Measurements from ENCODE around the gene KLHDC7B. TPM values are rescaled to one million over a fixed set of nuclear protein-coding genes. Genes with fewer than 3 reads are reported as not detected.

The KLHDC7B gene
- total and polyA plus RNA-seq, 2 of the 13 experiments (the other 11 are each of a cell fraction or from before 2014, with no cell fraction given) = 0.11 TPM; not detected in 1

DNA sequence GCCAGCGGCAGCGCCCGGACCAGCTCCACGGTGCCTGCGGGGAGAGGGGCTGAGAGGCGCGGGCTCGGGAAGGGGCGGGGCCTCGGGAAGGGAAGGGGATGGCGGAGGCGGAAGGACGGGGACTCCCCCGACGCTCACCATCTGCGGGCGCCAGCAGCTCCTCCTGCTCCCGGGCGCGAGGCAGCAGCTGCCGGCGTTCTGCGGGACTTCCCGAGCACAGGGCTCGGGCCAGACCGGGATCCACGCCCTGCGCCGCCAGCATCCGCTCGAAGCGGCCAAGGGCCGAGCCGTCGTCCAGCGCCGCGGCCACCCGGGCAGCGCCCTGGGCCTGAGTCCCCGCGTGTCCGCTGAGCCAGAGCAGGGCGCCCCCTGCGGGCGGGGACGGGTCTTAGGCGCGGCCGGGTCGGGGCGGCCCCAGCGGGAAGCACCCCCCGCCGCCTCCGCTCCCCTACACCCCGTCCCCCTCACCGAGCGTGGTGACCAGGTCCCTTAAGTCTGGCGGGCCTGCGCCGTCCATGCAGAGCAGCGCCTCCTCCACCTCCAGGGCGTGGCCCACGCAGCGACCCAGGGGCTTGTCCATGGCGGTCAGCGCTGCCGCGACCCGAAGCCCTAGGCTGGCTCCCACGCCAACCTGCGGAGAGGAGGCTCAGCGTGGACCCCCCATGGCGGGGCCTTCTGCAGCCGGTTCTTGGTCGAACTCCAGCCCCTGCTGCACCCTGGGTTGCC, 19.4 kb upstream of the KLHDC7B start (continued):
- TF ChIP-seq, protein P1, sequence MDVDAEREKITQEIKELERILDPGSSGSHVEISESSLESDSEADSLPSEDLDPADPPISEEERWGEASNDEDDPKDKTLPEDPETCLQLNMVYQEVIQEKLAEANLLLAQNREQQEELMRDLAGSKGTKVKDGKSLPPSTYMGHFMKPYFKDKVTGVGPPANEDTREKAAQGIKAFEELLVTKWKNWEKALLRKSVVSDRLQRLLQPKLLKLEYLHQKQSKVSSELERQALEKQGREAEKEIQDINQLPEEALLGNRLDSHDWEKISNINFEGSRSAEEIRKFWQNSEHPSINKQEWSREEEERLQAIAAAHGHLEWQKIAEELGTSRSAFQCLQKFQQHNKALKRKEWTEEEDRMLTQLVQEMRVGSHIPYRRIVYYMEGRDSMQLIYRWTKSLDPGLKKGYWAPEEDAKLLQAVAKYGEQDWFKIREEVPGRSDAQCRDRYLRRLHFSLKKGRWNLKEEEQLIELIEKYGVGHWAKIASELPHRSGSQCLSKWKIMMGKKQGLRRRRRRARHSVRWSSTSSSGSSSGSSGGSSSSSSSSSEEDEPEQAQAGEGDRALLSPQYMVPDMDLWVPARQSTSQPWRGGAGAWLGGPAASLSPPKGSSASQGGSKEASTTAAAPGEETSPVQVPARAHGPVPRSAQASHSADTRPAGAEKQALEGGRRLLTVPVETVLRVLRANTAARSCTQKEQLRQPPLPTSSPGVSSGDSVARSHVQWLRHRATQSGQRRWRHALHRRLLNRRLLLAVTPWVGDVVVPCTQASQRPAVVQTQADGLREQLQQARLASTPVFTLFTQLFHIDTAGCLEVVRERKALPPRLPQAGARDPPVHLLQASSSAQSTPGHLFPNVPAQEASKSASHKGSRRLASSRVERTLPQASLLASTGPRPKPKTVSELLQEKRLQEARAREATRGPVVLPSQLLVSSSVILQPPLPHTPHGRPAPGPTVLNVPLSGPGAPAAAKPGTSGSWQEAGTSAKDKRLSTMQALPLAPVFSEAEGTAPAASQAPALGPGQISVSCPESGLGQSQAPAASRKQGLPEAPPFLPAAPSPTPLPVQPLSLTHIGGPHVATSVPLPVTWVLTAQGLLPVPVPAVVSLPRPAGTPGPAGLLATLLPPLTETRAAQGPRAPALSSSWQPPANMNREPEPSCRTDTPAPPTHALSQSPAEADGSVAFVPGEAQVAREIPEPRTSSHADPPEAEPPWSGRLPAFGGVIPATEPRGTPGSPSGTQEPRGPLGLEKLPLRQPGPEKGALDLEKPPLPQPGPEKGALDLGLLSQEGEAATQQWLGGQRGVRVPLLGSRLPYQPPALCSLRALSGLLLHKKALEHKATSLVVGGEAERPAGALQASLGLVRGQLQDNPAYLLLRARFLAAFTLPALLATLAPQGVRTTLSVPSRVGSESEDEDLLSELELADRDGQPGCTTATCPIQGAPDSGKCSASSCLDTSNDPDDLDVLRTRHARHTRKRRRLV (CRISPR knock-in tag; IDR thresholded peaks at IDR 0.05) = no peak
- TF ChIP-seq ZSCAN9 (CRISPR knock-in tag; IDR thresholded peaks at IDR 0.05; ENCODE audit: borderline replicate concordance) = no peak
- no peak for TF ChIP-seq SMAD9 (CRISPR knock-in tag; IDR thresholded peaks at IDR 0.05)
- TF ChIP-seq, protein P2, sequence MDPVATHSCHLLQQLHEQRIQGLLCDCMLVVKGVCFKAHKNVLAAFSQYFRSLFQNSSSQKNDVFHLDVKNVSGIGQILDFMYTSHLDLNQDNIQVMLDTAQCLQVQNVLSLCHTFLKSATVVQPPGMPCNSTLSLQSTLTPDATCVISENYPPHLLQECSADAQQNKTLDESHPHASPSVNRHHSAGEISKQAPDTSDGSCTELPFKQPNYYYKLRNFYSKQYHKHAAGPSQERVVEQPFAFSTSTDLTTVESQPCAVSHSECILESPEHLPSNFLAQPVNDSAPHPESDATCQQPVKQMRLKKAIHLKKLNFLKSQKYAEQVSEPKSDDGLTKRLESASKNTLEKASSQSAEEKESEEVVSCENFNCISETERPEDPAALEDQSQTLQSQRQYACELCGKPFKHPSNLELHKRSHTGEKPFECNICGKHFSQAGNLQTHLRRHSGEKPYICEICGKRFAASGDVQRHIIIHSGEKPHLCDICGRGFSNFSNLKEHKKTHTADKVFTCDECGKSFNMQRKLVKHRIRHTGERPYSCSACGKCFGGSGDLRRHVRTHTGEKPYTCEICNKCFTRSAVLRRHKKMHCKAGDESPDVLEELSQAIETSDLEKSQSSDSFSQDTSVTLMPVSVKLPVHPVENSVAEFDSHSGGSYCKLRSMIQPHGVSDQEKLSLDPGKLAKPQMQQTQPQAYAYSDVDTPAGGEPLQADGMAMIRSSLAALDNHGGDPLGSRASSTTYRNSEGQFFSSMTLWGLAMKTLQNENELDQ (CRISPR knock-in tag; IDR thresholded peaks at IDR 0.05; ENCODE audit: borderline replicate concordance) = no peak
- 0 out of 2 replicates have a peak, but pooled peaks have one; percentile 53 for TF ChIP-seq ZNF562 (CRISPR knock-in tag; IDR thresholded peaks at IDR 0.05; ENCODE audit: borderline replicate concordance)
- no peak for TF ChIP-seq NR3C1 (CRISPR knock-in tag; IDR thresholded peaks at IDR 0.05)
- no peak for TF ChIP-seq ZMYM3 (CRISPR knock-in tag; IDR thresholded peaks at IDR 0.05)
- no peak for TF ChIP-seq FOXK1 (CRISPR knock-in tag; IDR thresholded peaks at IDR 0.05; ENCODE audit: borderline replicate concordance, low read depth)
- no peak; the same call in 1 of the 2 replicates for TF ChIP-seq PCBP1 (IDR thresholded peaks at IDR 0.05; ENCODE audit: borderline replicate concordance, low read depth, low read length)
- TF ChIP-seq, protein P3, sequence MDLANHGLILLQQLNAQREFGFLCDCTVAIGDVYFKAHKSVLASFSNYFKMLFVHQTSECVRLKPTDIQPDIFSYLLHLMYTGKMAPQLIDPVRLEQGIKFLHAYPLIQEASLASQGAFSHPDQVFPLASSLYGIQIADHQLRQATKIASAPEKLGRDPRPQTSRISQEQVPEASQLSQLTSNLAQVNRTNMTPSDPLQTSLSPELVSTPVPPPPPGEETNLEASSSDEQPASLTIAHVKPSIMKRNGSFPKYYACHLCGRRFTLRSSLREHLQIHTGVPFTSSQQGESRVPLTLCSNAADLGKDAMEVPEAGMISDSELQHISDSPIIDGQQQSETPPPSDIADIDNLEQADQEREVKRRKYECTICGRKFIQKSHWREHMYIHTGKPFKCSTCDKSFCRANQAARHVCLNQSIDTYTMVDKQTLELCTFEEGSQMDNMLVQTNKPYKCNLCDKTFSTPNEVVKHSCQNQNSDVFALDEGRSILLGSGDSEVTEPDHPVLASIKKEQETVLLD (CRISPR knock-in tag; IDR thresholded peaks at IDR 0.05; ENCODE audit: low read depth) = no peak; the same call in 1 of the 2 replicates
- TF ChIP-seq SATB2 (CRISPR knock-in tag; IDR thresholded peaks at IDR 0.05) = no peak
- no peak for TF ChIP-seq BCLAF1 (IDR thresholded peaks at IDR 0.05)
- TF ChIP-seq, protein P4, sequence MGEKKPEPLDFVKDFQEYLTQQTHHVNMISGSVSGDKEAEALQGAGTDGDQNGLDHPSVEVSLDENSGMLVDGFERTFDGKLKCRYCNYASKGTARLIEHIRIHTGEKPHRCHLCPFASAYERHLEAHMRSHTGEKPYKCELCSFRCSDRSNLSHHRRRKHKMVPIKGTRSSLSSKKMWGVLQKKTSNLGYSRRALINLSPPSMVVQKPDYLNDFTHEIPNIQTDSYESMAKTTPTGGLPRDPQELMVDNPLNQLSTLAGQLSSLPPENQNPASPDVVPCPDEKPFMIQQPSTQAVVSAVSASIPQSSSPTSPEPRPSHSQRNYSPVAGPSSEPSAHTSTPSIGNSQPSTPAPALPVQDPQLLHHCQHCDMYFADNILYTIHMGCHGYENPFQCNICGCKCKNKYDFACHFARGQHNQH (CRISPR knock-in tag; IDR thresholded peaks at IDR 0.05) = no peak
- TF ChIP-seq CBX2 (IDR thresholded peaks at IDR 0.05; ENCODE audit: low read depth, low read length) = no peak
- no peak for TF ChIP-seq CBX2 (CRISPR knock-in tag; IDR thresholded peaks at IDR 0.05; ENCODE audit: low read depth)
- no peak; the same call in 1 of the 2 replicates for TF ChIP-seq PHF21A (CRISPR knock-in tag; IDR thresholded peaks at IDR 0.05)
